Endodermal cell (in vitro differentiated cells): ENCODE data around the gene PELI1. TPM values are rescaled to one million over a fixed set of nuclear protein-coding genes. Genes with fewer than 3 reads are reported as not detected.

ENCODE experiments used
- DNase-seq: peaks from one replicate; pipeline ENCODE4 v3.0.0-alpha.2; 2017
- H3K27ac ChIP-seq: 2 replicates; pipeline ENCODE4 v1.5.1; 2013; ENCODE audit warnings: mild to moderate bottlenecking, low read depth, low read length, moderate library complexity
- H3K27me3 ChIP-seq: 2 replicates; pipeline ENCODE4 v1.6.1; 2013; ENCODE audit warnings: mild to moderate bottlenecking, low read length, moderate library complexity; ENCODE audit not compliant: insufficient read depth, control insufficient read depth, poor library complexity, severe bottlenecking
- H3K36me3 ChIP-seq: 2 replicates; pipeline ENCODE4 v1.7.0; 2013; ENCODE audit warnings: mild to moderate bottlenecking, low read length, moderate library complexity; ENCODE audit not compliant: control insufficient read depth, insufficient read depth
- H3K4me1 ChIP-seq: one replicate; pipeline ENCODE4 v1.7.0; 2013; ENCODE audit warnings: low read length; ENCODE audit not compliant: control insufficient read depth, insufficient read depth
- H3K4me3 ChIP-seq: 2 replicates; pipeline ENCODE4 v1.5.1; 2013; ENCODE audit warnings: mild to moderate bottlenecking, low read length, moderate library complexity
- H3K9ac ChIP-seq: 2 replicates; pipeline ENCODE4 v1.6.1; 2013; ENCODE audit warnings: mild to moderate bottlenecking, low read length, moderate library complexity; ENCODE audit not compliant: poor library complexity, severe bottlenecking; ENCODE audit errors: extremely low read depth
- H3K9me3 ChIP-seq: 2 replicates; pipeline ENCODE4 v1.6.1; 2013; ENCODE audit warnings: mild to moderate bottlenecking, low read length, moderate library complexity; ENCODE audit not compliant: control insufficient read depth
- H3K27ac Mint-ChIP-seq: 2 replicates; pipeline ENCODE4 v1.8.0; 2020; ENCODE audit warnings: mixed read lengths
- H3K27me3 Mint-ChIP-seq: 2 replicates; pipeline ENCODE4 v1.8.0; 2021; ENCODE audit warnings: mild to moderate bottlenecking, mixed read lengths; ENCODE audit not compliant: insufficient read depth
- H3K36me3 Mint-ChIP-seq: 2 replicates; pipeline ENCODE4 v1.8.0; 2020; ENCODE audit warnings: low read depth, mixed read lengths
- H3K4me1 Mint-ChIP-seq: 2 replicates; pipeline ENCODE4 v1.8.0; 2020; ENCODE audit warnings: mixed read lengths
- H3K4me3 Mint-ChIP-seq: 2 replicates; pipeline ENCODE4 v1.8.0; 2020; ENCODE audit warnings: mild to moderate bottlenecking, moderate library complexity, mixed read lengths
- H3K9me3 Mint-ChIP-seq: 2 replicates; pipeline ENCODE4 v1.8.0; 2020; ENCODE audit warnings: mild to moderate bottlenecking, mixed read lengths
- WGBS, 2 experiments: methylation state at CpG; one replicate each; pipeline versions ENCODE4 v1.1.5 to v1.1.7; 2013; ENCODE audit warnings: missing lambda C conversion rate in 2 of 2, mixed read lengths in 1 of 2; ENCODE audit not compliant: insufficient coverage in 1 of 2, insufficient read length in 1 of 2; 5-methylcytosine and 5-hydroxymethylcytosine counted together
- total RNA-seq, 2 donors: library from RNA; stranded (reverse); fragmentation: NEBNext Ultra II Directional in 1 of 2; extraction: Animal tissue kit (Norgen Biotek cat#: 25700) in 1 of 2; gene quantifications; 2 replicates in 1 of 2; 3 replicates in 1 of 2; pipeline ENCODE4 v1.2.1, GENCODE V29; 2021
- TF ChIP-seq, protein P1 (sequence below): fragments of 200-600 bp; sonication (generic); conservative IDR thresholded peaks from 2 replicates; pipeline ENCODE4 v1.5.0; 2021; ENCODE audit warnings: antibody characterized with exemption, mild to moderate bottlenecking

The PELI1 gene
- total RNA-seq, 2 donors from 2014 or later = 178 to 184 TPM

DNA sequence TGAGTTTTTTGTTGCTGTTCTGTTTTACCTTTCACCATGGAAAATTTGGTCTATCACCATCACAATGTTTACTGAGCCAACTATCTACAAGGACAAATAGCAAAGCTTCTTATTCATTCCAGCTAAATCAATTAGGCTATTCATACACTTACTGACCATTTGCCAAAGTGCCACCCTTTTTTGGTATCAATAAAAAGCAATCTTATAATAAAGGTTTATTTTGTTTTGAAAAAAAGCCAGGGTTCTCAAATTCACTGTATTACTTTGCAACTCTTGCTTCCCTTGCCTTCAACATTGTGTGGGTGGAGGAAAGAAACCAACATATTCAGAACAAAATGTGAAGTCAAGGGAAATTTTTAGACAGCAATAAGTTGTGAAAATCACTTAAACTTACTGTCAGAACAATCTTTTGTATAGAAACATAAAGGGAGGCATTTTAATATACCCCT lies 15.3 kb downstream of the PELI1 start:
- H3K4me1 Mint-ChIP-seq = peaks cover 38% of the 10 kb centered on the region
- H3K4me3 Mint-ChIP-seq = no peak overlapping the region
- TF ChIP-seq, protein P1, sequence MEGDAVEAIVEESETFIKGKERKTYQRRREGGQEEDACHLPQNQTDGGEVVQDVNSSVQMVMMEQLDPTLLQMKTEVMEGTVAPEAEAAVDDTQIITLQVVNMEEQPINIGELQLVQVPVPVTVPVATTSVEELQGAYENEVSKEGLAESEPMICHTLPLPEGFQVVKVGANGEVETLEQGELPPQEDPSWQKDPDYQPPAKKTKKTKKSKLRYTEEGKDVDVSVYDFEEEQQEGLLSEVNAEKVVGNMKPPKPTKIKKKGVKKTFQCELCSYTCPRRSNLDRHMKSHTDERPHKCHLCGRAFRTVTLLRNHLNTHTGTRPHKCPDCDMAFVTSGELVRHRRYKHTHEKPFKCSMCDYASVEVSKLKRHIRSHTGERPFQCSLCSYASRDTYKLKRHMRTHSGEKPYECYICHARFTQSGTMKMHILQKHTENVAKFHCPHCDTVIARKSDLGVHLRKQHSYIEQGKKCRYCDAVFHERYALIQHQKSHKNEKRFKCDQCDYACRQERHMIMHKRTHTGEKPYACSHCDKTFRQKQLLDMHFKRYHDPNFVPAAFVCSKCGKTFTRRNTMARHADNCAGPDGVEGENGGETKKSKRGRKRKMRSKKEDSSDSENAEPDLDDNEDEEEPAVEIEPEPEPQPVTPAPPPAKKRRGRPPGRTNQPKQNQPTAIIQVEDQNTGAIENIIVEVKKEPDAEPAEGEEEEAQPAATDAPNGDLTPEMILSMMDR = no peak
- Histone ChIP-seq H3K27me3 (no peaks in the 10 kb centered on the region), H3K9ac (no peak overlapping the region), H3K27ac (no peak overlapping the region), H3K4me3 (peak overlapping the region; percentile 50), H3K36me3 (peaks cover 23% of the 10 kb centered on the region), H3K4me1 (peaks cover 5% of the 10 kb centered on the region), H3K9me3 (no peaks in the 10 kb centered on the region)
- peaks cover 26% of the 10 kb centered on the region for H3K36me3 Mint-ChIP-seq
- no peaks in the 10 kb centered on the region for H3K9me3 Mint-ChIP-seq
- H3K27me3 Mint-ChIP-seq = no peaks in the 10 kb centered on the region
- H3K27ac Mint-ChIP-seq = peak overlapping the region; percentile 60
- no peak for DNase-seq

DNA sequence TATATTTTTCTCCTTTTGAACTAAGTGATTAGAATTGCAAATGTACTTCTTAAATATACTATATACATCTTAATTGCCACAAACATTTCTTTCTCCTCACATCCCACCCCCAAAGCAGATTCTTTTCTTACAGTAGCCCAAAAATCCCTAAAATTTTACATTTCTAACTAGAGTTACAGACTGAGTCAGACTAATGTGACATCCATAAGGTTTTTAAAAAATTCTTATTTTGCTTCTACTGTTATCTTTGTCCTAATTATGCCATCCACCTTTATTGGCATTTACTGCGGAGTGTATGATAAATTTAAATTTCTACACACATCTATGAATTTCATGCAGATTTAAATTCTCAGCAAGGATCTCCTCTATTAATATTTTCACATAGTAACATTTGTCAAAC lies 15.8 kb downstream of the PELI1 start:
- H3K36me3 Mint-ChIP-seq = peaks cover 31% of the 10 kb centered on the region
- Histone ChIP-seq H3K9me3 (no peaks in the 10 kb centered on the region), H3K9ac (no peak overlapping the region), H3K36me3 (peaks cover 23% of the 10 kb centered on the region), H3K4me3 (peak overlapping the region; percentile 50), H3K27ac (no peak overlapping the region), H3K4me1 (peaks cover 5% of the 10 kb centered on the region), H3K27me3 (no peaks in the 10 kb centered on the region)
- no peaks in the 10 kb centered on the region for H3K9me3 Mint-ChIP-seq
- H3K27ac Mint-ChIP-seq = peak overlapping the region; percentile 60
- DNase-seq = no peak
- TF ChIP-seq, protein P1 = no peak
- no peaks in the 10 kb centered on the region for H3K27me3 Mint-ChIP-seq
- H3K4me1 Mint-ChIP-seq = peaks cover 36% of the 10 kb centered on the region
- no peak overlapping the region for H3K4me3 Mint-ChIP-seq
- WGBS, 2 experiments = 87% methylated on average over 1 of the region's 1 CpG; no CpG with 5 or more reads in 1 of the 2 experiments

GRCh38 chr2:64127119-64127518 lies 17.1 kb downstream of the PELI1 start:
- Mint-ChIP-seq H3K4me3 (no peak overlapping the region), H3K4me1 (peaks cover 31% of the 10 kb centered on the region), H3K36me3 (peaks cover 31% of the 10 kb centered on the region), H3K9me3 (no peaks in the 10 kb centered on the region), H3K27ac (no peak overlapping the region), H3K27me3 (no peaks in the 10 kb centered on the region)
- H3K9ac ChIP-seq = no peak overlapping the region
- H3K27ac ChIP-seq = no peak overlapping the region
- H3K36me3 ChIP-seq = peaks cover 12% of the 10 kb centered on the region
- peaks cover 5% of the 10 kb centered on the region for H3K4me1 ChIP-seq
- no peaks in the 10 kb centered on the region for H3K9me3 ChIP-seq
- H3K27me3 ChIP-seq = no peaks in the 10 kb centered on the region
- WGBS, 2 experiments = 90 to 100% methylated on average over 1 of the region's 2 CpGs
- TF ChIP-seq, protein P1 = no peak
- DNase-seq = no peak
- H3K4me3 ChIP-seq = no peak overlapping the region
